Stimulated activated CD4-positive, alpha-beta T cell treated with anti-CD3 and anti-CD28 coated beads, Interleukin-12 subunit alpha, Interleukin-12 subunit beta, amount 100 ng/mL, for 48 hours (primary cell): ENCODE results near the gene ALKBH2.

Experiments
- DNase-seq, 3 donors: peaks; one replicate each; pipeline ENCODE4 v3.0.0-alpha.2; 2020; ENCODE audit warnings: low read depth in 2 of 3, low spot score in 1 of 3

The ALKBH2 gene

DNA sequence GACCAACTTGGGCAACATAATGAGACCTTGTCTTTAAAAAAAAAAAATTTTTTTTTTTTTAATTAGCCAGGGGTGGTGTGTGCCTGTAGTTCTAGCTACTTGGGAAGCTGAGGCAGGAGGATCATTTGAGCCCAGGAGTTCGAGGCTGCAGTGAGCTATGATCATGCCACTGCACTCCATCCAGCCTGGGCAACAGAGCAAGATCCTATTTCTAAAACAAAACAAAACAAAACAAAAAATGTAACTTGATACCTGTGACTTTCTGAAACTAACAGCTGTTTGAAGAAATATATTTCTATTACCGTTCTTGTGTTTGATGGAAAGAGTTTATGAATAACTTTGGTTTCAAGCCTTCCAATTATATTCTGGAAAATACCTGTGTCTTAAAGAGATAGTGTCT is 21.4 kb upstream of the ALKBH2 start:
- DNase-seq: no peak

DNA sequence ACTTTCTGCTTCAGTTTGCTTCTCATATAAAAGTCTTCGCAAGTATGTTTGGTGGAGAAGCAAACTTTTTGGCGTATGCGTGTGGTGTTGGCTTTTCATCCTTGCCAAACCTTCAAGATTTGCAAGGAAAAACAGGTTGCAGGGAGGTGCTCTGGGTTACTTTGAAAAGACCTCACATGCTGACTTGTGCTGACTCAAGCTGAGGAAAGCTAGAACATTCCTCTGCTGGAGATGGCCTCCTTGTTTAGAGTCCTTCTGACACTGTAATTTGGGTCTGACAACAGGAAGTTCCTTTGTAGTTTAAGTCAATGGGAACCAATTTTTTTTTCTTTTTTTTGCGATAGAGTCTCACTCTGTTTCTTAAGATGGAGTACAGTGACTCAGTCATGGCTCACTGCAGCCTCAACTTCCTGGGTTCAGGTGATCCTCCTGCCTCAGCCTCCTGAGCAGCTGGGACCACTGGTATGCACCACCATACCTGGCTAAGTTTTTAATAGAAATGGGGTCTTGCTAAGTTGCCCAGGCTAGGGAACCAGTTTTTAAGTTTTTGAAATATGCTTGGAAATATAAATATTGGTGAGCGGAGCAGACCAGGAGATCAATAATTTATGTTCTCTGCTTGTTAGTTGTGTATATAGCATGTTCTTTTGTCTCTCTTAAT is 20.5 kb upstream of the ALKBH2 start:
- no peak for DNase-seq

DNA sequence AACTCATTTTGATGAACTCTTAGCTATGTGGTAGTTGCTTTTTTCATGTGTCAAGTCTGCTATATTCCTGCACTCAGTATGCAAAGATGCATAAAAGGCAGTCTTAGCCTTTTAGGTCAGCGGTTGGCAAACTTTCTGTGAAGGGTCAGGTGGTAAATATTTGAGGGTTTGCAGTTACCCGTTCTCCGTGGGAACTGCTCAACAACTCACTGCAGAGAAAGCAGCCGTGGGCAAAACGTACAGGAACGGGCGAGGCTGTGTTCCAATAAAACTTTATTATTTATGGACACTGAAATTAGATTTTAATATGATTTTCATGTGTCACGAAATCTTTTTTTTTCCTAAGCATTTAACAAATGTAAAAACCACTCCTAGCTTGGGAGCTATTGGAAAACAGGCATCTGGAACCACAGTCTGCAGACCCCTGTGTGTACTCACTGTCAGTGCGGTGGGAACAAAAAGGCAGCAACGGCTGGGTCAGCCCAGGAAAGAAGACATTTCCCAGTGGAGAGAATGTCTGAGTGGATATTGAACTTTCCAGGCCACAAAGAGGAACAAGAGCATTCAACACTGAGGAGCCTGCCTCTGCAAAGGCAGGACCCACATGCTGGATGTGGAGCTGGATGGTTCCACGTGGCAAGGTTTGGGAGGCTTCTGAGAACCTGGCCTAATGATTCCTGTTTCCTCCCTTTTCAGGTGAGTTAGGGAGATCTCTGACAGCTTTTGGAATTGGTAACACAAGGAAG is 19.6 kb upstream of the ALKBH2 start:
- DNase-seq: no peak

DNA sequence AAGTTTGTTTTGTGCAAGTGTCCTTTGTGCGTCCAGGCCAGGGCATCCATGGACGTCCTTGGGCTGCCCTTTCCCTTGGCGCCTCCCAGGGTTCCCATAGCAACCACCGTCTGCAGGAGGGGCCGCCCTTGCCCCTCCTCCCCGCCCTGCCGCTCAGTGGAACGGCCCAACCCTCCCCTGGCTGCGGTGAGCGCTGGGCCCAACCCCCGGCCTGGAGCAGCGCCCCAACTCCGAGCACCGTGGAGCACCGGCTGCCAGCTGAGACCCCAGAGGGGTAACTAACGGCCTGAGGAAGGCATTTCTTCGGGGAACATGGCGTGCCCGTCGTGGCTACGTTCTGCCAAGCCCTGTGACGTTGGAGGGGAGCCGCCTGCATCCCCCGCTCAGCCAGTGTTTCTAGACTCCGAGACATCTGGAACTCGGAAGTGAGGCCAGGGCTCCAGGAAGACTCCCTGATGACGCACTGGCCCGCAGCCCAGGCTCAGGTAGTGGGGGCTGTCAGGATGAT is 17.8 kb upstream of the ALKBH2 start:
- DNase-seq: peak in 2 of 3 donors; percentile 26 to 41

DNA sequence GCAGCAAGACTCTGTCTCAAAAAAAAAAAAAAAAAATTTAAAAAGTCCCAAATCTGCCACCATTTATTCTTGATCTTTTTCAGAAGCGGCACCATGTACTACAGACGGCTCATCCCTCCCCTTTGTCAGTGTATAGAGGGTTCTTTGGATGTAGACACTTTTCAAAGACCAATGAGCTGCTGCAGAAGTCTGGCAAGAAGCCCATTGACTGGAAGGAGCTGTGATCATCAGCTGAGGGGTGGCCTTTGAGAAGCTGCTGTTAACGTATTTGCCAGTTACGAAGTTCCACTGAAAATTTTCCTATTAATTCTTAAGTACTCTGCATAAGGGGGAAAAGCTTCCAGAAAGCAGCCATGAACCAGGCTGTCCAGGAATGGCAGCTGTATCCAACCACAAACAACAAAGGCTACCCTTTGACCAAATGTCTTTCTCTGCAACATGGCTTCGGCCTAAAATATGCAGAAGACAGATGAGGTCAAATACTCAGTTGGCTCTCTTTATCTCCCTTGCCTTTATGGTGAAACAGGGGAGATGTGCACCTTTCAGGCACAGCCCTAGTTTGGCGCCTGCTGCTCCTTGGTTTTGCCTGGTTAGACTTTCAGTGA is 16.6 kb upstream of the ALKBH2 start:
- no peak for DNase-seq

DNA sequence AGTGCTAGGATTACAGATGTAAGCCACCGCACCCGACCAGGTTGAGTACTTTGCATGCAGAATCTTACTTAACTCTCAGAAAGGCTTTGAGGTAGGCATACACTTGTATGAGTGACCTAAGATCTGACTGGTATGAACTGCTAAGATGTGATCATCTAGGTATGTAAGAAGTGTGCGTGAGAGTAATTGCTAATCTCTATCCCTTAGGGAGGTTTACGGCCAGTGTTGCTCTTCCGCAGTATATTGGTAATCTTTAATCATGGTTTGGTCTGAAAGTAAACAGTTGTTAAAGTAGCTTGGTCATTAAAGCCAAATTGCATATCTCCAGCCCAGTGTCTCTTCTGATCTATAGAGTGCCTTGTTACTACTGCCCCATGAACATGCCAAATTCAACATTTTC is 11.9 kb upstream of the ALKBH2 start:
- DNase-seq: no peak

DNA sequence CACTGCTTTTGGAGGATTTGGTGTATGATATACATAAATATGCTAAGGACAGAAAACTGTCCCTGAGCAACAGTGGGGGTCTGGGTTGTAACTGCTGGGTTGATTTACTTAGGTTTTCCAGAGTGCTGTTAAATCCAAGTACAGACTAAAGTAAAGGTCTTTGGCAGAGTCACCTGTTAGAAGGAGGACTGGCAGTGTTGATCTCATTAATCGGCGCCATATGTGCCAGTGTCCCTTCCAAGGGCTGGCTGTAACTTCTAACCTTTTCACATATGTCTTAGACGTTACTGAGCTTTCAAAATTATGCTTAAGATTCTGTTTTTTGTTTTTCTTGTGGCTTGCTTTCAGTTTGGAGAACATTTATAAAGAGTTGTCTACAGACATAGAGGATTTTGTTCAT is 9.2 kb upstream of the ALKBH2 start:
- no peak for DNase-seq

DNA sequence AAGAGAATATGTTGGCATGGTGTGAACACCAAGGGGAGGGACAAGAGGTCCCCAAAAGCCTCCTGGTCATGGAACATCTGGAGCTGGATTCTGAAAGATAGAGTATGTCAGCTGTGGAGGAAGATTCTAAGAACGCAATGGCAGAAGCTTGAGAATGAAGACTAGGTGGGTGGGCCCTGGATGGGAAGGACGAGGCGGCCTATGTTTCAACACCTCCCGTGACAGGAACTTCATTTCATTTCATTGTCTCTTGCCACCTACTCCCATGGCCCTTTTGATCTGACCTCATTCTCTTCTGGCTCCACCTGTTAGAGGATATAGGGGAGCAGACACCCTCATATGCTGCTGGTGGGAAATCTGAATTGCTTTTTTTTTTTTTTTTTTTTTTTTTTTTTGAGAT is 7.5 kb upstream of the ALKBH2 start:
- DNase-seq: no peak

DNA sequence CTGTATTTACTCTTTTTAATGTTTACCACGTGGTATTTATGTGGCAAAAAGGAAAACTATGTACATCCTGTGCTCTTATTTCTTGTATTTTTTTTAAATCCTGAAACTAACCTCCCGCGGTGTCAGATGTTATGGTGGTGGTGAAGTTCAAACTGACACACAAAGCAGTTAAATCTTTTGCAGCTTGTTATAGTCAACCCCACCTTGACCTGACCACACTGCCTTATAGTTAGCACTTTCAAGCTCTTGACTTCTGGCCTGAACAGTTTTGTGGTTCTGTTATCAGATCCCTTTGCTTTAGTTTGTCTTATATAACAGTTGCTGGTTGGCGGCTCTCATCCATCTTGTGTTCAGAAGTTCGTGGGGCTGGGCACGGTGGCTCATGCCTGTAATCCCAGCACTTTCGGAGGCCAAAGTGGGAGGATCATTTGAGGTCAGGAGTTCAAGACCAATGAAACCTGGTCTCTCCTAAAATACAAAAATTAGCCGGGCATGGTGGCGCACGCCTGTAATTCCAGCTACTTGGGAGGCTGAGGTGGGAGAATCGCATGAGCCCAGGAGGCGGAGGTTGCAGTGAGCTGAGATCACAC is 6.3 kb upstream of the ALKBH2 start:
- no peak for DNase-seq

DNA sequence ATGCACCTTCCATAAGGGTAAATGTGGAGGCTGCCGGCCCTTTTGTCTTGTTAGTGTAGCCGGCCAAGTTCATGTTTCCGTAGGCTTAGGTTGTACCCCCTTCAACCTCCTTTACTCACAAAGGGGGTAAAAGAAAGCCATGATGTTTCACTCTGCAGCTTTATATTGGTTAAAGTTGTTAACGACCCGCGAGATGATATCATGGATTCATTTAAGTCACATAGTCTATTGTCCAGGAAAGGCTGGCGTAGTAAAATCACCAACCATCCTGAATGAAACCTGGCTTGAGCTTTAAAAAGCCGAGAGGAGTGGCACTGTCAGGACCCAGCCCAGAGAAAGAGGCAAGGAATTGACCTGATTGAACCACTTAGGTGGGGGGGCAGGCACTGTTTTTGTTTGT is 5.4 kb upstream of the ALKBH2 start:
- DNase-seq: no peak

DNA sequence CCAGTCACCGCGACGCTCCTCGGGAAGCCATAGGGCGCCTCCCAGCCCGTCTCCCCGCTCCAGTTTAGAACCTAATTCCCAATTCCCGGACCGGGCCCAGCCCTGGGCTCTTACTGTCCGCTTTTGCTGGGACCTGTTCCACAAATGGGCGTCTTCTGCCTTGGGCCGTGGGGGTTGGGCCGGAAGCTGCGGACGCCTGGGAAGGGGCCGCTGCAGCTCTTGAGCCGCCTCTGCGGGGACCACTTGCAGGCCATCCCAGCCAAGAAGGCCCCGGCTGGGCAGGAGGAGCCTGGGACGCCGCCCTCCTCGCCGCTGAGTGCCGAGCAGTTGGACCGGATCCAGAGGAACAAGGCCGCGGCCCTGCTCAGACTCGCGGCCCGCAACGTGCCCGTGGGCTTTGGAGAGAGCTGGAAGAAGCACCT is 4.9 kb upstream of the ALKBH2 start:
- DNase-seq: no peak

DNA sequence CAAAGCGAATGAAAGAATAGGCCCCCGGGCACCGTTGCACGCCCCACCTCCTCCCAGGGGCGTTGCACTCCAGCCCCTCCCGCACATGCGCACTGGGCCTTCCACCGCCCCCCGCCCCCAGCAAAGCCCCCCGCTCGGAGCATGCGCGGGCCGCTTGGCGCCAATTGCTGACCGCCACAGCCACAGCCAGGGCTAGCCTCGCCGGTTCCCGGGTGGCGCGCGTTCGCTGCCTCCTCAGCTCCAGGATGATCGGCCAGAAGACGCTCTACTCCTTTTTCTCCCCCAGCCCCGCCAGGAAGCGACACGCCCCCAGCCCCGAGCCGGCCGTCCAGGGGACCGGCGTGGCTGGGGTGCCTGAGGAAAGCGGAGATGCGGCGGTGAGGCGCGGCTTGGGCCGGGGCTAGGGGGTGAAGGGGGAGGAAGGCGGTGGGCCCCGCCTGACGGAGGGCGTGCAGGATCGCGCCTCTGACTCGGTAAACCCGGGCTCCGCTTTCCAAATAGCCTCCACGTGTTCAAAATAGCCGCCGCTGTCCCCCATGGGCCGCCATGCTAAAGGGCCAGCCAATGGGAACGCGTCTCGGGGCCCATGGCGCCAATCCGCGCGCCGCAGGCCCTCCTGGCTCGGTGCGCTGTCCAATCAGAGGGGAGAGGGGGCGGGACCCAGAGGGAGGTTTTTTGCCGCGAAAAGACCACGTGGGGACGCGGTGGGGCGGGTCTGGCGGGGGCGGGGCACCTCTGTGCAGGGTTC is 4.3 kb upstream of the ALKBH2 start, which contains the start of gene UNG:
Gene UNG, plus strand, starts transcription at position 163 of the 748 bp plus-strand sequence. Its CDS starts 83 bp downstream, at position 246.
- DNase-seq: peak; percentile 95 to 96 (median 96)

DNA sequence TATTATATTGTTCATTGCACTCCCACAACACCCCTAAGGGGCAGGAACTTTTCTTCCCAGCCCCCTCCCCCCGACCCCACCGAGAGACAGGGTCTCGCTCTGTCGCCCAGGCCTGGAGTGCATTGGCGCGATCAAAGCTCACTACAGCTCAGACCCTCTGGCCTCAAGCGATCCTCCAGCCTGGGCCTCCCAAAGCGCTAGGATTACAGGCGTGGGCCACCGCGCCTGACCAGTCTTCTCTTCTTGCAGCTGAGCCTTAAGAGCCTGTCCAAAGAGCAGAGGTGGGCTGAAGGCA is 3.8 kb upstream of the ALKBH2 start:
- no peak for DNase-seq

DNA sequence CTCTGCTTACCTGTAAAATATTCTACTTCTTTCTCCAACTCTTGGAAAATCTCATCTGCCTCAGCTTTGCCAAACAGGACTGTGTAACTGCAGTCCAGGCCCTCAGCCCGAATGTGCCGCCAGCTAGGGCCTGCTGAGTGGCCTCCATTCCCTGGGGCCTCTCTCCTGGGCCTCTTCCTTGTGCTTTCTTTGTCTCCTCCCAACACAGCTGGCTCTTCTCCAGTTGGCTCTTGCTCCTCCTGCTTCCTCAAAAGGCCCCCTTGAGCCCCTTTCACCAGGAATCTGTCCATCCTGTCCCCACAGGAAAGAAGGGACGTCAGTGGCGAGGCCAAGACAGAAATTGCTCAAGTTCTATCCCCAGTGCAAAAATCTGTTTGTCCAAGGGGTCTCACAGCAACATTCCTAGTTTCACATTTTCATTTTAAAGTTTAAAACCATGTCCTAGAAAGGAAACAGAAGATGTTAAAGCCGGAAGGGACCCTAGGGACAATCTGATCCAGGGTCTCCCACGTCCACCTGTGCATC is 713 bp downstream of the ALKBH2 start:
- no peak for DNase-seq

DNA sequence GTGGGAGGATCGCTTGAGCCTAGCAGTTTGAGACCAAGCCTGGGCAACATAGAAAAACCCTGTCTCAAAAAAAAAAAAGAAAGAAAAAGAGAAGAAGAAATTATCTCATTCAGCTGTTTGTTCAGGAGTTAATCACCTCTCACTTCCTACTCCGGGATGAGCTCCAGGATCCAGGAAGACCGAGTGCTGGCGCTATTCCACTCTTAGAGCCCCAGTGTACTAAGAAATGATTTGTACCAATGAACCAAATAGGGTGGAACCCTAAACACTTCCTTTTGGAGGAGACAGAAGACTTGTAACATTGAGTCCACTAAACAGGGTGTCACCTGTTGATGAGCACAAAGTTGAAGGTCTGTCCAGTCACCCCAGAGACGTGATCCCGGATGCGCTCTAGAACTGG is 3.6 kb downstream of the ALKBH2 start:
- DNase-seq: no peak

DNA sequence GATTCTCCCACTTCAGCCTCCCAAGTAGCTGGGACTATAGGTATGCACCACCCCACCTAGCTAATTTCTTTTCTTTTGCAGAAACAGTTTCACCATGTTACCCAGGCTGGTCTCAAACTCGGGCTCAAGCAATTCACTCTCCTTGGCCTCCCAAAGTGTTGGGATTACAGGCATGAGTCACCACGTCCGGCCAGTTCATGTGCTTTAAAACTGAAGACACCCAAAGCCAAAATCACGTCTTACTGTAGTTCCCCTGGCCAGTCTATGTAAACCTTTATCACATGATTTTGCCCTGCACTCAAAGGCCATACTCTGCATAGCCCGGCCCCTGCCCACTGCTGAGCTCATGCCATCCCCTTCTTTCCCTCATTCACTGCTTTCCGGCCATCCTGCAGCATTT is 4.5 kb downstream of the ALKBH2 start:
- DNase-seq: no peak

DNA sequence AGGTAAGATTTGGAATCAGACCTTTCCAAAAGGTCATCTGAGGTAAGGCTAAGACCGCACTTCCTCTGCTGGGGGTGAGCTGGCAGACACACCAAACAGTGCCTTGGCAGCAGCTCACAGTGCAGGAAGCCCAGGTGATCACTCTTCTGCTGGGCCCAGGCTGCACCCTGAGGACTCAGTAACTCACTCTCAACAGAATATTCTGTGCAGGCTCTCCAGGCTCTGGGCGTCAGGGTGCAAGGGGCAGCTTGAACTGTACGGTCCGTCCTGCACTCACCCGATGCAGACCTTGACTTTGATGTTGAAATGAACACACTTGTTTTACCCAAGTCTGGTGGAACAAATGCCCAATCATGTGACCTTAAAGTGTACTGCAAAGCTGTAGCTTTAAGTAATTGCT is 6.0 kb downstream of the ALKBH2 start:
- DNase-seq: no peak

DNA sequence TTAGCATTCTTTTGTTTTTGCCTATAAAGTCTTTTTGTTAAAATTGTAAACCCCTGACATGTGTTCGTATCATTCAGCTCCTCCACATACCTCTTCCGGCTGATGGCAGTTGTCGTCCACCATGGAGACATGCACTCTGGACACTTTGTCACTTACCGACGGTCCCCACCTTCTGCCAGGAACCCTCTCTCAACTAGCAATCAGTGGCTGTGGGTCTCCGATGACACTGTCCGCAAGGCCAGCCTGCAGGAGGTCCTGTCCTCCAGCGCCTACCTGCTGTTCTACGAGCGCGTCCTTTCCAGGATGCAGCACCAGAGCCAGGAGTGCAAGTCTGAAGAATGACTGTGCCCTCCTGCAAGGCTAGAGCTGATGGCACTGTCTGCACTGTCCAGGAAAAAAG is 7.7 kb downstream of the ALKBH2 start:
- DNase-seq: no peak

DNA sequence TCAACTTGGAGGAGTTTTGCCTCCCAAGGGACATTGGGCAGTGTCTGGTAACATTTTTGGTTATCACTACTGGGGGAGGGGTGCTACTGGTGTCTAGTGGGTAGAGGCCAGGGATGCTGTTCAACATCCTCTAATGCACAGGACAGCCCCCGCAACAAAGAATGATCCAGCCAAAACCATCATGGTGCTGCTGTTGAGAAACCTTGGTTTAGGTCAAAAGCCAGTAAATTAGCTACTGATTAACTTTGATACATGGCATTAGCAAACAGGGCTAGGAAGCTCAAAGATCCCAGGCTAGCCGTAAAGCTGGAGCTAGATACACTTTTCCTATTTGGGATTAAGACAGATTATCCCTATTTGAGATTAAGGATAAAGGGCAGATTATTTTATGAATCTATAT is 8.8 kb downstream of the ALKBH2 start:
- DNase-seq: no peak

DNA sequence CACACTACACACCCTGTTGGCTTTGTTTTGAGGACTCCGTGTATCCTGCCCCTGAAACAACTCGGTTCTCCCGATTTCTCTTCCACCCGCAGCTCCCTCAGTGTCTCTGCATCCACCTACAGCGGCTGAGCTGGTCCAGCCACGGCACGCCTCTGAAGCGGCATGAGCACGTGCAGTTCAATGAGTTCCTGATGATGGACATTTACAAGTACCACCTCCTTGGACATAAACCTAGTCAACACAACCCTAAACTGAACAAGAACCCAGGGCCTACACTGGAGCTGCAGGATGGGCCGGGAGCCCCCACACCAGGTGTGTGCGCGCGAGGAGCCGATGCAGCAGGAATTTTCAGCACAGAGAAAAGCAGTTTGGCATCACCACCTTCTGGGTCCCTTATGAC is 10.5 kb downstream of the ALKBH2 start:
- no peak for DNase-seq

DNA sequence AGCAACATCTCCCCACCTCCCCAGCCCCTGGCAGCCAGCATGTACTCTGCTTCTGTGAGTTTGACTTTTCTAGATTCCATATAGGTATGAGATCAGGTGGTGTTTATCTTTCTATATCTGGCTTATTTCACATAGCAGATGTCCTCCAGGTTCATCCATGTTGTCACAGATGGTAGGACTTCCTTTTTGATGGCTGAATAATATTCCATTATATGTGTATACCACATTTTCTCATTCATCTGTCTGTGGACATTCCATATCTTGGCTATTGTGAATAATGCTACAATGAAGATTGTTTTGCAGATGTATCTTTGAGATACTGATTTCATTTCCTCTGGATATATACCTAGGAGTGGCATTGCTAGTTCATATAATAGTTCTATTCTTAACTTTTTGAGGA is 18.4 kb downstream of the ALKBH2 start:
- DNase-seq: no peak
